ENCODE results near the gene HEATR5A. TPM values are rescaled to one million over a fixed set of nuclear protein-coding genes. Genes with fewer than 3 reads are reported as not detected.

HEATR5A gene
- total and polyA plus RNA-seq, 2 of the 13 experiments (the other 11 are each of a cell fraction or from before 2014, with no cell fraction given): 36.4 to 105 TPM

DNA sequence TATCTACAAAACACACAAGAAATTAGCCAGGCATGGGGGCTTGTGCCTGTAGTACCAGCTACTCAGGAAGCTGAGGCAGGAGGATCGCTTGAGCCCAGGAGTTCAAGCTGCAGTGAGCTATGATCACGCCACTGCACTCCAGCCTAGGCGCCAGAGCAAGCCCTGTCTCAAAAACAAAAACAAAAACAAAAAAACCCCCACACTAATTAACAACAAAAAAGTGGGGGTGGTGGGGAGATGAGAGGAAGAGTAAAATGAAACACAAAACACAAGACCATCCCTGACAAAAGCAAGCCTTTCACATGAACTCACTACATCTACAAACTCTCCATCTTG lies 158.9 kb downstream of the HEATR5A start (continued):
- TF ChIP-seq, protein P1, sequence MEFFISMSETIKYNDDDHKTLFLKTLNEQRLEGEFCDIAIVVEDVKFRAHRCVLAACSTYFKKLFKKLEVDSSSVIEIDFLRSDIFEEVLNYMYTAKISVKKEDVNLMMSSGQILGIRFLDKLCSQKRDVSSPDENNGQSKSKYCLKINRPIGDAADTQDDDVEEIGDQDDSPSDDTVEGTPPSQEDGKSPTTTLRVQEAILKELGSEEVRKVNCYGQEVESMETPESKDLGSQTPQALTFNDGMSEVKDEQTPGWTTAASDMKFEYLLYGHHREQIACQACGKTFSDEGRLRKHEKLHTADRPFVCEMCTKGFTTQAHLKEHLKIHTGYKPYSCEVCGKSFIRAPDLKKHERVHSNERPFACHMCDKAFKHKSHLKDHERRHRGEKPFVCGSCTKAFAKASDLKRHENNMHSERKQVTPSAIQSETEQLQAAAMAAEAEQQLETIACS (CRISPR knock-in tag; IDR thresholded peaks at IDR 0.05): no peak
- TF ChIP-seq ZNF232 (CRISPR knock-in tag; IDR thresholded peaks at IDR 0.05; ENCODE audit: borderline replicate concordance) (peak; percentile 8; the same call in 1 of the 2 replicates), SMYD3 (CRISPR knock-in tag; IDR thresholded peaks at IDR 0.05) (no peak), ZNF768 (CRISPR knock-in tag; IDR thresholded peaks at IDR 0.05) (no peak), ERF (CRISPR knock-in tag; IDR thresholded peaks at IDR 0.05) (no peak), SMAD1 (CRISPR knock-in tag; IDR thresholded peaks at IDR 0.05; ENCODE audit: borderline replicate concordance, low read depth) (no peak), KDM5B (CRISPR knock-in tag; IDR thresholded peaks at IDR 0.05; ENCODE audit: borderline replicate concordance) (no peak), U2AF2 (IDR thresholded peaks at IDR 0.05; ENCODE audit: low read depth, low read length) (no peak), SKI (IDR thresholded peaks at IDR 0.05; ENCODE audit: partially characterized antibody) (no peak), FOXK2 (IDR thresholded peaks at IDR 0.05) (no peak), TEAD2 (CRISPR knock-in tag; IDR thresholded peaks at IDR 0.05) (no peak), KLF13 (CRISPR knock-in tag; IDR thresholded peaks at IDR 0.05) (no peak), ZNF562 (CRISPR knock-in tag; IDR thresholded peaks at IDR 0.05; ENCODE audit: borderline replicate concordance) (no peak), HMG20B (CRISPR knock-in tag; conservative IDR thresholded peaks at IDR 0.05) (no peak), ZNF607 (CRISPR knock-in tag; IDR thresholded peaks at IDR 0.05; ENCODE audit: borderline replicate concordance) (no peak), ZNF674 (CRISPR knock-in tag; IDR thresholded peaks at IDR 0.05; ENCODE audit: low read depth) (no peak), REXO4 (CRISPR knock-in tag; IDR thresholded peaks at IDR 0.05; ENCODE audit: borderline replicate concordance) (0 out of 2 replicates have a peak, but pooled peaks have one; percentile 12), MAF1 (CRISPR knock-in tag; IDR thresholded peaks at IDR 0.05; ENCODE audit: borderline replicate concordance) (peak; percentile 24; the same call in 1 of the 2 replicates)
- TF ChIP-seq, protein P2, sequence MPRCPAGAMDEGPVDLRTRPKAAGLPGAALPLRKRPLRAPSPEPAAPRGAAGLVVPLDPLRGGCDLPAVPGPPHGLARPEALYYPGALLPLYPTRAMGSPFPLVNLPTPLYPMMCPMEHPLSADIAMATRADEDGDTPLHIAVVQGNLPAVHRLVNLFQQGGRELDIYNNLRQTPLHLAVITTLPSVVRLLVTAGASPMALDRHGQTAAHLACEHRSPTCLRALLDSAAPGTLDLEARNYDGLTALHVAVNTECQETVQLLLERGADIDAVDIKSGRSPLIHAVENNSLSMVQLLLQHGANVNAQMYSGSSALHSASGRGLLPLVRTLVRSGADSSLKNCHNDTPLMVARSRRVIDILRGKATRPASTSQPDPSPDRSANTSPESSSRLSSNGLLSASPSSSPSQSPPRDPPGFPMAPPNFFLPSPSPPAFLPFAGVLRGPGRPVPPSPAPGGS (CRISPR knock-in tag; IDR thresholded peaks at IDR 0.05): no peak
- TF ChIP-seq, protein P3, sequence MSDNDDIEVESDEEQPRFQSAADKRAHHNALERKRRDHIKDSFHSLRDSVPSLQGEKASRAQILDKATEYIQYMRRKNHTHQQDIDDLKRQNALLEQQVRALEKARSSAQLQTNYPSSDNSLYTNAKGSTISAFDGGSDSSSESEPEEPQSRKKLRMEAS (IDR thresholded peaks at IDR 0.05): no peak
- TF ChIP-seq, protein P4, sequence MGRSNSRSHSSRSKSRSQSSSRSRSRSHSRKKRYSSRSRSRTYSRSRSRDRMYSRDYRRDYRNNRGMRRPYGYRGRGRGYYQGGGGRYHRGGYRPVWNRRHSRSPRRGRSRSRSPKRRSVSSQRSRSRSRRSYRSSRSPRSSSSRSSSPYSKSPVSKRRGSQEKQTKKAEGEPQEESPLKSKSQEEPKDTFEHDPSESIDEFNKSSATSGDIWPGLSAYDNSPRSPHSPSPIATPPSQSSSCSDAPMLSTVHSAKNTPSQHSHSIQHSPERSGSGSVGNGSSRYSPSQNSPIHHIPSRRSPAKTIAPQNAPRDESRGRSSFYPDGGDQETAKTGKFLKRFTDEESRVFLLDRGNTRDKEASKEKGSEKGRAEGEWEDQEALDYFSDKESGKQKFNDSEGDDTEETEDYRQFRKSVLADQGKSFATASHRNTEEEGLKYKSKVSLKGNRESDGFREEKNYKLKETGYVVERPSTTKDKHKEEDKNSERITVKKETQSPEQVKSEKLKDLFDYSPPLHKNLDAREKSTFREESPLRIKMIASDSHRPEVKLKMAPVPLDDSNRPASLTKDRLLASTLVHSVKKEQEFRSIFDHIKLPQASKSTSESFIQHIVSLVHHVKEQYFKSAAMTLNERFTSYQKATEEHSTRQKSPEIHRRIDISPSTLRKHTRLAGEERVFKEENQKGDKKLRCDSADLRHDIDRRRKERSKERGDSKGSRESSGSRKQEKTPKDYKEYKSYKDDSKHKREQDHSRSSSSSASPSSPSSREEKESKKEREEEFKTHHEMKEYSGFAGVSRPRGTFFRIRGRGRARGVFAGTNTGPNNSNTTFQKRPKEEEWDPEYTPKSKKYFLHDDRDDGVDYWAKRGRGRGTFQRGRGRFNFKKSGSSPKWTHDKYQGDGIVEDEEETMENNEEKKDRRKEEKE (IDR thresholded peaks at IDR 0.05): no peak
- TF ChIP-seq, protein P5, sequence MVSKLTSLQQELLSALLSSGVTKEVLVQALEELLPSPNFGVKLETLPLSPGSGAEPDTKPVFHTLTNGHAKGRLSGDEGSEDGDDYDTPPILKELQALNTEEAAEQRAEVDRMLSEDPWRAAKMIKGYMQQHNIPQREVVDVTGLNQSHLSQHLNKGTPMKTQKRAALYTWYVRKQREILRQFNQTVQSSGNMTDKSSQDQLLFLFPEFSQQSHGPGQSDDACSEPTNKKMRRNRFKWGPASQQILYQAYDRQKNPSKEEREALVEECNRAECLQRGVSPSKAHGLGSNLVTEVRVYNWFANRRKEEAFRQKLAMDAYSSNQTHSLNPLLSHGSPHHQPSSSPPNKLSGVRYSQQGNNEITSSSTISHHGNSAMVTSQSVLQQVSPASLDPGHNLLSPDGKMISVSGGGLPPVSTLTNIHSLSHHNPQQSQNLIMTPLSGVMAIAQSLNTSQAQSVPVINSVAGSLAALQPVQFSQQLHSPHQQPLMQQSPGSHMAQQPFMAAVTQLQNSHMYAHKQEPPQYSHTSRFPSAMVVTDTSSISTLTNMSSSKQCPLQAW (CRISPR knock-in tag; IDR thresholded peaks at IDR 0.05): no peak
